Tibial nerve (tissue), 4 donors: ENCODE data around the gene LSM2. TPM values are rescaled to one million over a fixed set of nuclear protein-coding genes. Genes with fewer than 3 reads are reported as not detected.
"Not testable (repeated sequence)": the region's sequence is repeated elsewhere in the genome, so short reads cannot be mapped to it uniquely, and the experiment has no call there.

Experiments used
- DNase-seq, 2 donors: peaks; one replicate each; pipeline ENCODE4 v3.0.0-alpha.2; 2019; ENCODE audit warnings: low spot score in 2 of 2
- H3K27ac ChIP-seq, 4 donors: fragments of 200-600 bp; sonication (generic) in 3 of 4; one replicate each; pipeline ENCODE4 v1.5.1; 2017 to 2019; ENCODE audit warnings: mild to moderate bottlenecking in 1 of 4
- H3K27me3 ChIP-seq, 2 donors: fragments of 200-600 bp; sonication (generic) in 1 of 2; one replicate each; pipeline versions ENCODE4 v1.5.1 to v1.6.0; 2017 to 2019
- H3K36me3 ChIP-seq, 3 donors: fragments of 200-600 bp; sonication (generic); one replicate each; pipeline ENCODE4 v1.5.1; 2018 to 2019
- H3K4me1 ChIP-seq, 4 donors: fragments of 200-600 bp; sonication (generic) in 3 of 4; one replicate each; pipeline ENCODE4 v1.5.1; 2017 to 2019
- H3K4me3 ChIP-seq, 4 donors: fragments of 200-600 bp; sonication (generic) in 3 of 4; one replicate each; pipeline ENCODE4 v1.5.1; 2017 to 2019; ENCODE audit warnings: mild to moderate bottlenecking in 1 of 4, moderate library complexity in 1 of 4
- H3K9me3 ChIP-seq, 4 donors: fragments of 200-600 bp; sonication (generic) in 3 of 4; one replicate each; pipeline ENCODE4 v1.5.1; 2017 to 2019
- EP300 ChIP-seq, 2 donors: sonication (generic); formaldehyde crosslinking; IDR thresholded peaks; one replicate each; pipeline ENCODE4 v1.6.1; 2017; ENCODE audit warnings: antibody characterized with exemption in 2 of 2, mild to moderate bottlenecking in 1 of 2
- POLR2A ChIP-seq, 2 donors: fragments of 450-650 bp; IDR thresholded peaks; one replicate each; pipeline ENCODE4 v1.6.1; 2017; ENCODE audit warnings: antibody characterized with exemption in 2 of 2, mild to moderate bottlenecking in 2 of 2, moderate library complexity in 2 of 2
- WGBS, 2 donors: methylation state at CpG; one replicate each; pipeline ENCODE4 v1.1.5; 2018; 5-methylcytosine and 5-hydroxymethylcytosine counted together
- total RNA-seq, 4 donors: library from RNA; depleted of rRNA; stranded (reverse); fragments of >200 nt; gene quantifications; one replicate each; pipeline ENCODE4 v1.1.0, GENCODE V29; 2016
- TF ChIP-seq, protein P1 (sequence below), 5 experiments: fragments of 200-600 bp in 3 of 5; fragments of 450-650 bp in 2 of 5; sonication (generic) in 3 of 5; IDR thresholded peaks; one replicate each; pipeline ENCODE4 v1.5.1; 2016 to 2019; ENCODE audit warnings: antibody characterized with exemption in 5 of 5, mild to moderate bottlenecking in 3 of 5, moderate library complexity in 2 of 5

Gene LSM2
- total RNA-seq, 4 donors from 2014 or later, result 23.9 to 31.8 (median 28.4) TPM

- TF ChIP-seq EP300 (IDR thresholded peaks at IDR 0.05) (no peak), POLR2A (IDR thresholded peaks at IDR 0.05) (no peak)
- TF ChIP-seq, protein P1, sequence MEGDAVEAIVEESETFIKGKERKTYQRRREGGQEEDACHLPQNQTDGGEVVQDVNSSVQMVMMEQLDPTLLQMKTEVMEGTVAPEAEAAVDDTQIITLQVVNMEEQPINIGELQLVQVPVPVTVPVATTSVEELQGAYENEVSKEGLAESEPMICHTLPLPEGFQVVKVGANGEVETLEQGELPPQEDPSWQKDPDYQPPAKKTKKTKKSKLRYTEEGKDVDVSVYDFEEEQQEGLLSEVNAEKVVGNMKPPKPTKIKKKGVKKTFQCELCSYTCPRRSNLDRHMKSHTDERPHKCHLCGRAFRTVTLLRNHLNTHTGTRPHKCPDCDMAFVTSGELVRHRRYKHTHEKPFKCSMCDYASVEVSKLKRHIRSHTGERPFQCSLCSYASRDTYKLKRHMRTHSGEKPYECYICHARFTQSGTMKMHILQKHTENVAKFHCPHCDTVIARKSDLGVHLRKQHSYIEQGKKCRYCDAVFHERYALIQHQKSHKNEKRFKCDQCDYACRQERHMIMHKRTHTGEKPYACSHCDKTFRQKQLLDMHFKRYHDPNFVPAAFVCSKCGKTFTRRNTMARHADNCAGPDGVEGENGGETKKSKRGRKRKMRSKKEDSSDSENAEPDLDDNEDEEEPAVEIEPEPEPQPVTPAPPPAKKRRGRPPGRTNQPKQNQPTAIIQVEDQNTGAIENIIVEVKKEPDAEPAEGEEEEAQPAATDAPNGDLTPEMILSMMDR (IDR thresholded peaks at IDR 0.05), result no peak
- Histone ChIP-seq H3K4me1 (peaks cover 0 to 68% (median 37%) of the 10 kb centered on the region in 4 donors), H3K27ac (peak overlapping the region in 3 of 4 donors; percentile 15 to 99 (median 77)), H3K4me3 (no peak overlapping the region), H3K9me3 (no peaks in the 10 kb centered on the region), H3K27me3 (no peaks in the 10 kb centered on the region), H3K36me3 (no peaks in the 10 kb centered on the region)
- no peak for DNase-seq
Measured at GRCh38 chr6:31819871-31820299, 13.1 kb upstream of the LSM2 start.

- H3K9me3 ChIP-seq, H3K36me3 ChIP-seq, H3K27me3 ChIP-seq, DNase-seq: not testable (repeated sequence)
- peak overlapping the region; percentile 14 to 54 (median 38) for H3K4me3 ChIP-seq
- 52 to 54% methylated on average over 8 of the region's 8 CpGs for WGBS, 2 donors
- TF ChIP-seq EP300 (IDR thresholded peaks at IDR 0.05), result peak in 1 of 2 donors; percentile 61
- H3K4me1 ChIP-seq, result peaks cover 0 to 62% (median 44%) of the 10 kb centered on the region in 4 donors
- peak overlapping the region; percentile 70 to 99 (median 78) for H3K27ac ChIP-seq
Measured at GRCh38 chr6:31817929-31818511, 11.3 kb upstream of the LSM2 start.

- TF ChIP-seq EP300 (IDR thresholded peaks at IDR 0.05), result peak in 1 of 2 donors; percentile 71
- TF ChIP-seq POLR2A (IDR thresholded peaks at IDR 0.05), result peak in 1 of 2 donors; percentile 49
- peak overlapping the region; percentile 70 to 99 (median 78) for H3K27ac ChIP-seq
- not testable (repeated sequence) for DNase-seq
Measured at GRCh38 chr6:31817133-31817928, 10.6 kb upstream of the LSM2 start.

GRCh38 chr6:31815025-31815838 lies 8.5 kb upstream of the LSM2 start, which contains the start of the genes HSPA1A and HSPA1L:
Gene HSPA1A, plus strand, starts transcription at chr6:31815543. Its CDS starts 214 bp downstream, at chr6:31815757.
Gene HSPA1L, minus strand, starts transcription at chr6:31815283. Its CDS starts 3,311 bp downstream, at chr6:31811972.
- peak within 1 kb of the TSS; percentile 96 to 100 (median 98) for H3K27ac ChIP-seq
- WGBS, 2 donors, result 0 to 2% methylated on average over 13 to 54 of the region's 56 CpGs

More at GRCh38 chr6:31817133-31817928, 10.6 kb upstream of the LSM2 start:
- WGBS, 2 donors, result 33 to 71% methylated on average over 12 to 15 of the region's 37 CpGs
- H3K36me3 ChIP-seq, H3K27me3 ChIP-seq, H3K9me3 ChIP-seq: not testable (repeated sequence)
- Histone ChIP-seq H3K4me3 (peak overlapping the region; percentile 14 to 54 (median 38)), H3K4me1 (peaks cover 0 to 57% (median 43%) of the 10 kb centered on the region in 4 donors)

DNA sequence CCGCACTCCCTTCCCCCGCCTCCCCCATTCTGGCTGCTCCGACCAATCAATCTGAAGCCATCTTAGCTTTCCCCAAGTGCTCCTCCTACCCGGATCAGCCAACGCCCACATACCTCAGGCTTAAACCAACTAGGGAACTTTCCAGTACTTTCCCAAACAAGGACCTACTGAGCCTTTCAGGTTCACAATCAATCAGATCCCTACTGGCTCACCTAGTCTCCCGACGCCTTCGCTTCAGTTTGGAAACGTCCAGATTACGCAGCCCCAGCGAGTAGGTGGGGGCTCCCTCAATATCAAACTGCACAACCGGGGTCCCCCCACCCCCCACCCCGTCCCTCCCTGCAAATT lies 7.9 kb upstream of the LSM2 start:
- Histone ChIP-seq H3K36me3 (peaks cover 0 to 17% (median 0%) of the 10 kb centered on the region in 3 donors), H3K4me3 (peak overlapping the region; percentile 57 to 71 (median 61)), H3K27ac (peak overlapping the region; percentile 96 to 100 (median 98)), H3K27me3 (no peaks in the 10 kb centered on the region), H3K4me1 (peaks cover 0 to 36% (median 29%) of the 10 kb centered on the region in 4 donors), H3K9me3 (no peaks in the 10 kb centered on the region)
- WGBS, 2 donors, result 0% methylated on average over 12 to 13 of the region's 13 CpGs
- peak; percentile 95 to 96 for DNase-seq
- TF ChIP-seq, protein P1 (IDR thresholded peaks at IDR 0.05), result no peak
- TF ChIP-seq EP300 (IDR thresholded peaks at IDR 0.05), result peak; percentile 63 to 97
- TF ChIP-seq POLR2A (IDR thresholded peaks at IDR 0.05), result peak; percentile 40 to 82

More at GRCh38 chr6:31815025-31815838, 8.5 kb upstream of the LSM2 start, which contains the start of the genes HSPA1A and HSPA1L:
- Histone ChIP-seq H3K9me3 (no peaks in the 10 kb centered on the region), H3K27me3 (no peaks in the 10 kb centered on the region), H3K4me1 (peaks cover 0 to 42% (median 35%) of the 10 kb centered on the region in 4 donors), H3K4me3 (peak within 1 kb of the TSS; percentile 57 to 71 (median 61)), H3K36me3 (peaks cover 0 to 17% (median 0%) of the 10 kb centered on the region in 3 donors)
- DNase-seq, result peak; percentile 89 to 94
- TF ChIP-seq, protein P1 (IDR thresholded peaks at IDR 0.05), result peak in 2 of 5 experiments; percentile 42 to 51
- peak; percentile 100 for TF ChIP-seq POLR2A (IDR thresholded peaks at IDR 0.05)
- peak; percentile 72 to 100 for TF ChIP-seq EP300 (IDR thresholded peaks at IDR 0.05)
